Ammon's horn (tissue), 1 donor: Measurements from ENCODE around the gene ANGPTL8.
A peak's percentile ranks its signal among the peaks of the same experiment; 100 is the strongest.

Source experiments
- DNase-seq: peaks from one replicate; pipeline ENCODE4 v3.0.0-alpha.2; 2016; ENCODE audit warnings: low spot score

ANGPTL8 gene, protein sequence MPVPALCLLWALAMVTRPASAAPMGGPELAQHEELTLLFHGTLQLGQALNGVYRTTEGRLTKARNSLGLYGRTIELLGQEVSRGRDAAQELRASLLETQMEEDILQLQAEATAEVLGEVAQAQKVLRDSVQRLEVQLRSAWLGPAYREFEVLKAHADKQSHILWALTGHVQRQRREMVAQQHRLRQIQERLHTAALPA

DNA sequence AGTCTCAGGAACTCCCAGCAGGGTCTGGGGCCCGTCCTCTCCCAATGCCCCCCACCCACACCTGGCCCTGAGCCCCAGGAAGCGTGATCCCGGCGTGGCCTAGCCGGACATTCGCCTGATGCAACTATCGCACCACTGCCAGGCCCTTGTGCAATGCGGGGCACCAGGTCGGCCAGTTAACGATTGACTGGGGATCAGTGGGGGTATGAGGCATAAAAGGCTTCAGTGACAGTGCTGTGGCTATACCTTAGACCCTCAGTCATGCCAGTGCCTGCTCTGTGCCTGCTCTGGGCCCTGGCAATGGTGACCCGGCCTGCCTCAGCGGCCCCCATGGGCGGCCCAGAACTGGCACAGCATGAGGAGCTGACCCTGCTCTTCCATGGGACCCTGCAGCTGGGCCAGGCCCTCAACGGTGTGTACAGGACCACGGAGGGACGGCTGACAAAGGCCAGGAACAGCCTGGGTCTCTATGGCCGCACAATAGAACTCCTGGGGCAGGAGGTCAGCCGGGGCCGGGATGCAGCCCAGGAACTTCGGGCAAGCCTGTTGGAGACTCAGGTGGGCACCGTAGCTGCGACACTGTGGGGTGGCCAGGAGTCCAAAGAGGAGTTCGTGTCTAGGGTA lies at the start of gene ANGPTL8:
TSS of gene ANGPTL8 (plus strand) at position 243 of the 624 bp plus-strand sequence. CDS start at position 262, 19 bp downstream.
- no peak for DNase-seq

DNA sequence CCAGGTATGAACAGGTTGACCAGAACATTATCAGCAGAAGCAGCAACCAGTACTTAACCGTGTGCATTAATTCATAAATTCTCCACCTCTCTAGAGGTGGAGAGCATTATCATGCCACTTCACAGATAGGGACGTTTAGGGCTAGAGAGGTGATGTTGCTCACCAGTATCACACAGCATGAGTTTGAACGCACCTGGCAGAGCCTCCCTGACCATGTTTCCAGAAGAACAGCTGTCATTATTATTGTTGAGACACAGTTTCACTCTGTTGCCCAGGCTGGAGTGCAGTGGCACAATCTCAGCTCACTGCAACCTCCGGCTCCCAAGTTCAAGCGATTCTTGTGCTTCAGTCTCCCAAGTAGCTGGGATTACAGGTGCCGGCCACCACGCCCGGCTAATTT lies 48.9 kb upstream of the ANGPTL8 start:
- DNase-seq = no peak

DNA sequence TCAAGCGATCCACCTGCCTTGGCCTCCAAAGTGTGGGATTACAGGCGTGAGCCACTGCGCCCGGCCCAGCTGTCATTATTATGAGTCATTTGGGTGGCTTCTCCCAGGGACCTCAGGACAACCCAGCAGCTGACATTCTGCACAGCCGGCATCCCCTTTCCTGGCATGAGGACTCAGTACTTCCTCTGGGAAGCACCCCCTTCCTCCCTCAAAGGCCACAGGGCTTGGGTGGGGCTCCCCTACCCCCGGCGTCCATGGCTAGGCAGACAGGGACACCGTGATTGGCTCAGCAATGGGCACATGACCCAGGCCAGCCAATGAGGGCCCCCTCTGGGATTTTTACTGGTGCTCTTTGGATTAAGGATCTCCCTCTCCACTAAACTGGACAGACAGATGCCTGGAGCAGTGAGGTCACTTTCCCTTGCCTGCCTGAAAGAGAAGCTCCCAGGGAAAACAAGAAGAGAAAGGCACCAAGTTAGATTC lies 48.1 kb upstream of the ANGPTL8 start:
- DNase-seq = no peak

DNA sequence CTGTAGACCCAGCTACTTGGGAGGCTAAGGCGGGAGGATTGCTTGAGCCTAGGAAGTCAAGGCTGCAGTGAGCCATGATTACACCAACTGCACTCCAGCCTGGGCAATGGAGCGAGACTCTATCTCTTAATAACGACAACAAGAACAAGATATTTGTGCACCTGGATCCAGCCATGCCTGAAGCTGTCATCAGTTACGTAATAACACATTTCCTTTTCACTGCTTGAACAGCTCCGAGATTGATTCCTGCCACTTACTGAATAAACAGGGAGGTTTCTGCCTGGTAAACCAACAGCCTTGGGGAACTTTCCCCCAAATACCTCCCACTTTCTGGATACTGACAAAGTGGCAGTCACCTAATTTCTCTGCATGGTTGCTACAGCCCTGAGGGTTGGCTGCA lies 47.5 kb upstream of the ANGPTL8 start:
- no peak for DNase-seq

DNA sequence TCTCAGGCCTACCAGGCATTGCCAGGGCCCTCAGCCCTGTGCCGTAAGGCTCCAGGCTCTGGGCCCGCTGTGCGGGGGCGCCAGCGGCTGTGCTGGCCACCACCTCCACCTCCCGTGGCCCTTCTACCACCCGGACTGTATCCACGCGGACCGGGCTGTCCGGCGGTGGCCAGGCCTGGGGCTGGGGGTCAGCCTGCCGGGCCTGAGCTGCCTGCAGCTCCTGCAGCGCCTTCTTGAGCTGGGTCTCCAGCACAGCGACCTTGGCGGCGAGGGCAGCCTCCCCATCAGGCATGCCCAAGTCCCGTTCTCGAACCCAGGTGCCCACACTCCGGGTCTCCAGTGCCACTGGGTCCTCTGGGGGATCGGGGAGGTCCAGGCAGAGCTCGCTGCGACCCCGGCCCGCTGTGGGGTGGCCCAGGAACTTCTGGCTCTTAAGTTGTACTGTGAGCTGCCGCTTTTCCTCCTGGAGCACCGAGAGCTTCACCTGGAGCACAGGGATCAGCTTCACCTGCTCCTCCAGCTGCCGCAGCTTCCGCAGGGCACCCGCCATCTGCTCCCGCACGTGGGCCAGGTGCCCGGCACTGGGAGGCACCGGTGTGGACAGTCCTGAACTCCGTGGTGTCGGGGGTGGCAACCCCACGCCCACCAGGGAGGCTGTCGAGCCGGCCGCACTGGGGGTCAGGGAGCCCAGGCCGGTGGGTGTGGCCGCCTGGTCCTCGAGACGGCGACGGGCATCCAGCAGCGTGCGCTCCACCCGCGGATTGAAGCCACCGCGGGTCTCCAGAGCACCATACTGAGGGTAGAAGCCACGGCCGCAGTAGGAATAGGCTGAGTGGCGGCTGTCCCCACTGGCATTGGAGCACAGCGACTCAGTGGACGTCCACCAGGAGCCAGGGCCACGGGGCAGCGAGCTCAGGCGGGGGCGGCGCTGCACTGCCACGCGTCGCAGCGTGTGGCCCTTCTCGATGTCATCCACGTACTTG lies 46.2 kb upstream of the ANGPTL8 start:
- no peak for DNase-seq

DNA sequence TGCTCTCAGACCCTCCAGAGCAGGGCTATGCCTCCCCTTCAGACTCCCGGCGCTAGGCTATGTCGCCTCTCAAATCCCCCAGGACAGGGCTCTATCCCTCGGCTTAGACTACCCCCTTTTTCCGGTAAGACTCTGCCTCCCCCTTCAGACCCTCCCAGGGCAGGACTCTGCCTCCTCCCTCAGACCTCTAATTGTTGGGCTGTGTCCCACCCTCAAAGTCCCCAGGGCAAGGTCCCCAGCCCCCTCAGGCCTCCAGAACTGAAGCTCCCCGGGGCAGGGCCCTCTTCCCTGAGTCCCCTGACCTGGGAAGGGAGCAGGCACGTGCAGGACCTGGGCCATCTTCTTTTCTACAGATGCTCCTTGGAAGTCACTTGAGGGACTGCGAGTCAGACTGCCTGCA lies 45.2 kb upstream of the ANGPTL8 start:
- DNase-seq = no peak

DNA sequence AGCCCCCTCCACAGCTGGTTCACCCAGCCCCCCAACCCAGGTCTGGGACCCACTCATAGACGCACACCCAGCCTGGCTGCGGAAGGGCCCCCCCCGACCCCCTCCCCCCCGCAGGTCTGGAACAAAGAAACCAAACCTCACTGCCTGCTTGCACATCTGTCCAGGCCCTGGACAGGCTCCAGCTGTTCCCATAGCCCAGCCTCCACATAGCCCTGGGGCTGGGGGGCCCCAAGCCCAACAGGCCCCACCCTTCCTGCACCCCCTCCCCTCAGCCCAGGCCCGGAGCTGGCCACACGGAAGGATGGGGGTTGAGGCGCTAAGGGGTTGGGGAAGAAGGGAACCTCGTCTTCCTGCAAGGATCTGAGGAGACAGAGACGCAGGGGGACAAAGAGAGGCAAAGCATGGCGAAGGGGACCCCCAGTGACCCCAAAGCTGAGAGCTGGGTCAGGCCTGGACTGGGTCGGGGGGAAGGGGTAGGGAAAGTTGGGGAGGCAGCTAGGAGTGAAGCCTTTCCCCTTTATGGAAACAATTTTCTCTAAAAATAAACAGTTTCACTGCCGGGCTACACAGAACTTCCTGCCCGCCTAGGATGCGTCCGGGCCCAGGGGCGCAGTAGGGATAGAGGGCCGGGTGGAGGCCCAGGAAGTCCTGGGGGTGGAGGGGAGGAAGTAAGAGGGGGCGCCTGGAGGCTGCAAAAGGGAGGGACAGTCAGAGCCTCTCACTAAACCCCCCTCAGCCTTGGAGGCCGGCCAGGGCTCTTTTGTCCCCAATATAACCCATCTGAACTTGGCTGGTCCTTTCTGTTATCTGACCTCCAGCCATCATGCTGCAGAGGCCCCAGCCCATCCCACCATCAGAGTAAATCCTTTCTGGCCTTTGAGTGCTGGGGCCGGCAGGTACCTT lies 44.5 kb upstream of the ANGPTL8 start:
- DNase-seq = no peak

DNA sequence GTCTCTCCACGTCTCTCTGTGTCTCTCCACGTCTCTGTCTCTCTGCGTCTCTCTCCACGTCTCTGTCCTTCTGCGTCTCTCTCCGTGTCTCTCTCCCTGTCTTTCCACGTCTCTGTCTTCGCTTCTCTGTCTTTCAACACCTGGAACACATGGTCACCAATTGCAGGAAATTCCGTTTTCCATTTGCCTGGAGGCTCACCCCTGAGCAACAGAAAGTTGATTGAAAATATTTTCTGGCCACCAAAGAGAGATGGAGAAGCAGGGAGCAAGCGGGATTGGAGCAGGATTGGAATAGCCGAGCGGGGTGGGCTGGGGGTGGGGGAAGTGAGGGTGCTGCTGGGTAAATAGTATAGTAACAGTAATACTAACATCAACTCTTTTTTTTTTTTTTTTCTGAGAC lies 43.7 kb upstream of the ANGPTL8 start:
- DNase-seq = no peak

DNA sequence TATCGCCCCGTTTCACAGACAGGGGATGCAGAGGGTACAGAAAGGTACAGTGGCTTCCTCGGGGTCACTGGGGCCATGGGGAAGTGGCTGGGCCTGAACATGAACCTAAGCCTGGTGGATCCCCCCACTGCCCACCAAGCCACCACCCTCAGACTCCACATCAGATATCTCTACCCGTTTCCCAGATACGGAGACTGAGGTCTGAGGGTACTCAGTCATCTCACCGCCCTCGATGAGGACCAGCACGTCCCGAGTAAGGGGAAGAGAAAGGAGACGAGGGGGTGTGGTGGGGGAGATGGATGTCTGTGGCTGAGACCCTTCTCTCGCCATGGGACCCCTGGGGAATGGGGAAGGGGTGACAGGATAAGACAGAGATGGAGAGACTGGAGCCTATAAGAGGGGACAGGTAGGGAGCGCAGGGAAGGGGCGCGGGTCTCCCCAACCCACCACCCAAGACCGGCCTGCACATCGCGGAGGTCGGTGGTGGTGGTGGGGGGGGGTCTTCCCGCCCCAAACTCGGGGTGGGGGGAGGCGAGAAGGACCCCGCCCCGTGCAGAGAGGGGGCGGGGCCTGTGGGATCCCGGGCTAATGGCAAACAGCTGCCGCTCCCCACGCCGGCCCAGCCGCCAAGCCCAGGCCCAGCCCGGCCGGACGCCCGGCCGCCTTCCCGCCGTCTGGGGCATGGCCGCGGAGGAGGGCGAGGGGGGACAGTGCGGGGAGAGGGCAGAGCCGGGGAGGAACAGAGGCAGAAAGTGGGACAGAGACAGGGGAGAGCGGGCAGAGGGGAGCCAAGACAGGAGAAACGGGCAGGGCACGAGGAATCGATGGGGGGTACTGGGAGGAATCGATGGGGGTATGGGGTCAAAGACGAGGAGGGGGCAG lies 42.8 kb upstream of the ANGPTL8 start:
- no peak for DNase-seq

DNA sequence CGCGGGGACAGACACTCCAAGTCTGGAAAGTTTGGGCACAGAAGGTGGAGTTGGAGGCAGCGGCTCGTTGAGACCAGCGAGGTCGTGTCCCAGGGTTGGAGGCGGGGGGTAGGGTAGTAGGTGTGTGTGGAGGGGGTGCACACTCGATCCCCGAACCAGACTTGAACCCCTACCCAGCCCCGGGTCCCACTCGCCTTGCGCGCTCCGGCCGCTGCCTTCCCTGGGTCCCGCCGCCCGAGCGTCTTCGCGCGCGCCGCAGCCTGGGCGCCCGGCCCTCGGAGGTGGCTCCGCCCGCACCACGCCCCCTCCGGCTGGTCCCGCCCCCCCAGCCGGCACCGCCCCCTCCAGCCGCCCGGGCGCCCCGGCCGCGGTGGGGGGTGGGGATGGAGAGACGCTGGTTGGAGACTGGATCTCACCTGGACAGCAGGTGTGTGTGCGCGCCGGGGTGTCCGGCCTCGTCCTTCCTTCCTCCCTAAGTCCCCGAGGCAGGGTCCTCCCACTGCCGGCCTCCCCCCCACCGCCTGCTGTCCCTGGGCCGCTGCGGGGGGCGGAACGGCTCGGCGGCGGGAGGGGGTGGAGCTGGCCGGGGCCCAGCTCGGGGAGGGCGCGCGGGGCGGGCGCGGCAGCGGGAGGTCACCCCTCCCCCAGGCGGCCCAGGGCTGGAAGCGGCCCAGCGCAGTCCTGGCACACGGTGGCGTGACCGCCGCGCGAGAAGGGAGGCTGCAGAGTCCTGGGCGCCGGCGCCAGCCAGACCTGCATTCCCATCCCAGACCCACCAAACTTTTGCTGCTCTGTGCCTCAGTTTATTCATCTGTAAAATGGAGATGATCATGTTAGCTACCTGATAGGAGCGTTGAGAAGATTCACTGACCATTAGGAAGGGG lies 41.9 kb upstream of the ANGPTL8 start, which contains the start of gene KANK2:
TSS of gene KANK2 (minus strand) at position 255 of the 884 bp plus-strand sequence. CDS start 3,034 bp downstream, outside the sequence.
- peak; percentile 81 for DNase-seq

DNA sequence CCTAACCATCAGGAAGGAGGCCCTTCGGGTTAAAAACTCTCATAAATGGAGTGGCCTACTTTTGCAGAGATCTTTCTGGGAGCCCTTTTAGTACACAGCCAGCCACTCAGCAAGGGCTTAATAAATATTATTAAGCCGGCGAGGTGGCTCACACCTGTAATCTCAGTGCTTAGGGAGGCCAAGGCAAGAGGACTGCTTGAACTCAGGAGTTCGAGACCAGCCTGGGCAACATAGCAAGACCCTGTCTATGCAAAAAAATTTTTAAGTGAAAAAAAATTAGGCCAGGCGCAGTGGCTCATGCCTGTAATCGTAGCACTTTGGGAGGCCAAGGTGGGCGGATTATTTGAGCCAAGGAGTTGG lies 41.3 kb upstream of the ANGPTL8 start:
- DNase-seq = no peak

DNA sequence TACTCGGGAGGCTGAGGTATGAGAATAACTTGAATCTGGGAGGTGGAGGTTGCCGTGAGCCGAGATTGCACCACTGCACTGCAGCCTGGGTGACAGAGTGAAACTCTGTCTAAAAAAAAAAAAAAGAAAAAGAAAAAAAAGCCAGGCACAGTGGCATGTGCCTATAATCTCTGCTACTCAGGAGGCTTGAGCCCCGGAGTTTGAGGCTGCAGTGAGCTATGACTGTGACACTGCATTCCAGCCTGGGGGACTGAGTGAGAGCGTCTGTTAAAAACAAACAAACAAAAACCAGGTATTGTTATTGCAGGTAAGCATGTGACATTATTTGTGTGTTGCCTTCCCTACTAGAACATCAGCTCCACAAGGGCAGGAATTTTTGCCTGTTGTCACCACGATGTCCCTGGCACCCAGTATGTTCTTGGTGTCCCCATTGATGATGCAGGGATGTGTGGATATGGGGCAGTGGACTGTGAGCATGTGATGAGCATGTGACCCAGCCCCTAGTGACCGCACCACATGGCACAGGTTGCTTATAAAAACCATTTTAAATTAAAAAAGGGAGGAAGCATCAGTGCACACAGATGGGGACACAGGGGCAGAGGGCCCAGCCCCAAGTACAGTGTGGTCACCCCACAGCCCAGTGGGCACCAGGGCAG lies 40.5 kb upstream of the ANGPTL8 start:
- no peak for DNase-seq

DNA sequence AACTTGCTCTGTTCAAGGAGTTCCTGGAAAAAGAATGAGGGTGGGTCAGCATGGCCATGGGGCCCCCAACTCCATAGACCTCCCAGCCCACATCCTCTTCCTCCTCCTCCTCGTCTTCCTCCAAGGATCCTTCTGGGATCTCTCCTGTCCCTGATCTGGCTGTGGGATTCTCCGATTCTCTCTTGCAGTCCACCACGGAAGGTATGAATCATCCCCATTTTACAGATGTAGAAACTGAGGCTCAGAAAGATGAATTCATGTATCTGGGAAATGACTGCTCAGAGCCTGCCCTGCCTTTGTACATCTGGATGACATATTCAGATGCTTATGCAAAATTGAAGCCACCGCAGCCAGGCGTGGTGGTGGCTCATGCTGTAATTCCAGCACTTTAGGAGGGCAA lies 39.9 kb upstream of the ANGPTL8 start:
- no peak for DNase-seq

DNA sequence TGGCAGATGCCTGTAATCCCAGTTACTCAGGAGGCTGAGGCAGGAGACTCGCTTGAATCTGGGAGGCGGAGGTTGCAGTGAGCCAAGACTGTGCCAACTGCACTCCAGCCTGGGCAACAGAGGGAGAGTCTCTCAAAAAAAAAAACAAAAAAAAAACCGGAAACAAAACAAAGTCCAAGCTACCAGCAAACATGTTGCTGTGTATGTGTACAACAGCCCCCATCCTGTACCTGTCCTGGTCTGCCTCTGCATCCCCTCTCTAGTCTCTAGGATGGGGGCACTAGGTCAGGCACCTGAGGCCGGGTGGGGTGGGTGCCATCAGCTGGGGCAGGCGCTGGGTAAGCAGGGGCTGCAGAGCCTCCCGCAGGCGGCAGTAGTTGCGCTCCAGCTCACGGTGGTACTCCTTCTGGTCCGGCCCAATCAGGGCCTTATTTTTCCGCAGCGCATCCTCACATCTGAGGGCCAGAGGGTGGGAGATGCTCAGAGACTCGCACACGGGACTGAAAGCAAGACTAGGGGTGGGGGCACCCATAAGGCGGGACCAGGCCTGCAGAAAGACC lies 39.3 kb upstream of the ANGPTL8 start:
- no peak for DNase-seq

DNA sequence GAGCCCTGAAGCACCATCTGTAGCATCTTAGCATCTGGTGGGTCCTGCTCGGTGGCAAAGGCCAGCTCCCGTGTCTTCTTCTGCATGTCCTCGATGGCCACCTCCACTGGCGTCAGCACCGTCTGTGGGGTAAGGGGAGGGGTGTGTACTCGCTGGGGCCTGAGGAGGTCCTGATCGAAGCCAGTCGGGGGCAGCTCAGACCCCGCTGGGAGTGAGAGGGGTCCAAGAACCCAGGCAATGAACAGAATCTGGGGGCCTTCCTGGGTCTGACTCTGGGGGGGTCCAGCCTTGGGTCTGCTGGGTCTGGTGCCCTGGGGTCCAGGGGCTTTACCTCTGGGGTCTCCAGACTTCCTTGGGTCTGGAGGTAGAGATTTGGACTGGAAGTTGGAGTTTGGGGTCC lies 38.5 kb upstream of the ANGPTL8 start:
- DNase-seq = no peak

DNA sequence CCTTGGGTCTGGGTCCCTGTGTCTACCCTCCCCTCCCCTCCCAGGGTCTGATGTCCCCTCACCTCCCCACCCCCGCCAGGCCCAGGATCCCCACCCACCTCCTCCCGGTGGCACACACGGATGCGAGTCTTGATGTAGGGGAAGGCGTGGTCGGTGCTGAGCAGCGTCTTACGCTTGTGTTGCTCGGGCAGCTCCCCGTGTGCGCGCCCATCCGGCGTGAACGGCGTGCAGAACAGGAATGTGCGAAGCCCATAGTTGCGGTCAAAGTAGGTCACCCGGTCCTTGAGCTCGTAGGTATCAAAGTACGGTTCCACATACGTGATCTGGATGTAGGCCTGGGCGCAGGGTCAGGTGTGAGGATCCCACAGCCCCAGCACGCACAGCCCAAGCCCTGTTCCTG lies 37.6 kb upstream of the ANGPTL8 start:
- DNase-seq = no peak

DNA sequence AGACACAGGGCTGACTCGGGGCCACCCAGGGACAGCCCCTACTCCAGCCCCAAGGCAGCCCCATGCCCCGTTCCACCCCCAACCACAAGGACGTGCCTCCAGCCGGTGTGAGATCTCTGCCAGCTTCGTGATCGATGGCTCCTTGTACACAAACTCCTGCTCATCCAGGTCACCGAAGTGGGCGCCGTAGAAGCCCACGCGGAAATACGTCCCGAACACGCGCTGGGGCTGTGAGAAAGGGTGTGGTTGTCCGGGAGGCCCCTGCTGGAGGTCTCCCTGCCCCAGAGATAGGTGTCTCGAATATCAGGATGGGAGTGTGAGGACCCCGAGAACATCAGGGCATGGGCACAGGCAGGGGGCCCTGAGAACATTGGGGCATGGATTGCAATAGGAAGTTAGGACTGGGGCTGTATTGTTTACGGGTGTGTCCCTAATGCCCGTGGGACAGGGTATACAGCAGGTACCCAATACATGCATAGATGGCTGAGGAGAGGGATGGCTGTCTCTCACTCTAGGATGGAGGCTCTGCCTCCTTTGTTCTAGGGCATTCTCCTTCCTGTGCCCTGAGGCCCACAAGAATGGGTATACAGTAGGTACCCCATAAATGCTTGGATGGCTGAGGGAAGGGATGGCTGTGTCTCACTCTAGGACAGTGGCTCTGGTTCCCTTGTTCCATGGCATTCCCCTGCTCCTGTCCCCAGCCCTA lies 36.8 kb upstream of the ANGPTL8 start:
- DNase-seq = no peak
